A549 treated with AZD2906 at 1 μM for 4 hours (cell line): ENCODE measurements around the gene PSMD10. TPM values are rescaled to one million over a fixed set of nuclear protein-coding genes. Genes with fewer than 3 reads are reported as not detected.

ENCODE experiments used
- total RNA-seq: library from RNA; stranded (reverse); fragments of 200-300 nt; extraction: Qiagen RNA extraction; gene quantifications from 5 replicates; pipeline ENCODE4 v1.2.3, GENCODE V29; 2022

PSMD10 gene
- 70.0 to 82.5 TPM (median 74.9 TPM) in 5 replicates for total RNA-seq

GRCh38 chrX:108091264-108091877, at the start of gene PSMD10, which contains the start of gene ATG4A:
TSS of gene PSMD10 (minus strand) at chrX:108091542. CDS start at chrX:108091520, 22 bp downstream.
TSS of gene ATG4A (plus strand) at chrX:108091778. CDS start at chrX:108091827, 49 bp downstream.

DNA sequence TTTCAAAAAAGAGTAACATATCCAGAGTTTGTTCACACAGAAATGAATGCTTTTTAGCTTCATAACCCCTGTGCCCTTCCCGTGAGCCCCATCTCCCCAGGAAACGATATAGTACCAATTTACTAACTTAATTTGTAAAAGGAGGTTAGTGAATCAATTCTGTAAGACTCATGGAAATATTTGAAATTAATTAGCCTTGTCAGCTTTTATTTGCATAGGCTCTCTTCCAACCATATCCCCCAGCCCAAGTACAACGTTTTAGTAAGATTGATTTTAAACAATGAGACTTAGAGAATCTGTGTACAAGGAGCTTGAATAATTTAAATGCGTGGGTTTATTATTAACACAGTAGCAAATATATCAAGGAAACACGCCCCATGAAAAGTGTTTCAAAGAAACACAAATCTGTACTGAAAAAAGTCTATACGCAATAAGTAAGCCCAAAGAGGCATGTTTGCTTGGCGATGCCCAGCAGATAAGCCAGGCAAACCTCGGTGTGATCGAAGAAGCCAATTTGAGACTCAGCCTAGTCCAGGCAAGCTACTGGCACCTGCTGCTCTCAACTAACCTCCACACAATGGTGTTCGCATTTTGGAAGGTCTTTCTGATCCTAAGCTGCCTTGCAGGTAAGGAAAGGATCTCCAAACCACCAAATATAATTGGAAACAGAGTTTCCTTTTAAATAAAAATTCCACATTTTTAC, 46.6 kb downstream of the PSMD10 start, which contains the start of gene VSIG1:
Gene VSIG1 (plus strand): TSS at position 512 of the 703 bp plus-strand sequence. CDS start 66 bp downstream, at position 578.

Other genes starting within 250 kb of the PSMD10 start
- gene TEX13B, start 109.2 kb downstream of the PSMD10 start, total RNA-seq = not detected in 5 replicates
- 0.14 to 0.40 TPM (median 0.22 TPM) in 5 replicates for gene VSIG1, start 46.5 kb downstream of the PSMD10 start, total RNA-seq
- 6.7 to 9.1 TPM (median 7.8 TPM) in 5 replicates for gene ATG4A, start 236 bp upstream of the PSMD10 start, total RNA-seq